GM19025 (cell line): ENCODE data around the gene ZNF502.

Experiments
- ATAC-seq: cut with Tn5 transposase; IDR thresholded peaks from one replicate; pipeline ENCODE4 v1.9.1; 2021; ENCODE audit warnings: mild to moderate bottlenecking, low read depth, moderate library complexity; ENCODE audit not compliant: unreplicated experiment

Gene ZNF502

DNA sequence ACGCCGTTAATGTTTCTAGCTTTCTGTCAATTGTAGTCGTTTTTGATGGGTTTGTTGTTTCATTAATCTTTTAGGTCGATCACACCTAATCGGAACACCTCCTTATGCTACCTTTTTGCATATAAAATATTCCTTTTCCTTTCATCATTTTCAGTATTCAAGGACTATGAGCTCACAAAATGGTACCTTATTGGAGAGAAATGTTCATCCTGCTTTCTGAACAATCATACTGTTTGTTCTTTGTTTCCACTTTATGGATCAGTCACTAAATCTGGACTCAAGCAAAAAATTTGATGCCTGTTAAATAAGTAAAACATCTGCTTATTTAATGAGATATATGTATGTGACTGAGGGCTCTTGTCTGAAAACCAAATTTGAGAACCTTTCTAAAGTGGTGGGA lies 50.2 kb downstream of the ZNF502 start:
- no peak for ATAC-seq

DNA sequence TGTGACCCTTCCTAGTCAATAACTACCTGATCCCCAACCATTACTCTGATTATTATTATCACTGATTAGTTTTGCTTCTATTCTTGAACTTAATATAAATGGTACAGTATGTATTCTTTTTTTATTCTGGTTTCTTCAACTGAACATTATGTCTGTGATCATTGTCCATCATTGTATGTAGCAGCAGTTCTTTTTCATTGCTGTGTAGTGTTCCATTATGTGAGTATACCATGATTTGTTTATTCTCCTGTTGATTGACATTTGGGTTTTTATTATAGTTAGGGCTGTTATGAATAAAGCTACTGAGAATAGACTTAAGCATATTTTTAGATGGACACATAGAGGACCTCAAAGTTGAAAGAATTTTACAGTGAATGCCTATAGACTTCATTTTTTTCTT lies 51.8 kb downstream of the ZNF502 start:
- no peak for ATAC-seq

DNA sequence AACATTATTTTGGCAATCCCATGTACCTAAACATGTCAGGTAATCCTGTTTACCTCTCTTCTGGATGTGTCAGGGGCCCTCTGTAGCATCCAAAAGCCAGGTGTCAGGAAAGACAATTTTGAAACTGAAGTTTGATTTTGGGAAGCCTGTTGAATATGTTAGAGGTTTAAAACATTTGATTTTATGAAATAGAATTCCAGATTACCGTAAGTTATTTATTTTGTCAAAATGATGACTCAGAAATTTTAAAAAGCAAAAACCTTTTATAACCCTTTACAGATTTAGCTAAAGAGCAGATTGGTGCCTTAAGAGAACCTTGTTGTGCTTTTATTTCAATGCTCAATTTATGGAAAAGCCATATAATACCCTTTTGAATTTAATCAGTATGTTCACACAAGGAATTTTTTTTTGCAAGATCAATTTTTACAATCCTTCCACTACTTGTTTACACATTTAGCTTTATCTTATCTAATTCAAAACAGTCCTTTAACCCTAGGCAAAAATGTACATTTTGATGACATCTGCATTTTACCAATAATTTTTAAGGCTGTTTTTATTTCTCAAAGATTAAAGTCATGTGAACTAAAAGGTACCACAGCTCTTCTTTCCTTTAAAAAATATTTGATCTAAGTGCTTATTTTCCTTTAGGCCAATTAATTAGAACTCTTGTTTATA lies 59.1 kb downstream of the ZNF502 start:
- ATAC-seq: no peak

DNA sequence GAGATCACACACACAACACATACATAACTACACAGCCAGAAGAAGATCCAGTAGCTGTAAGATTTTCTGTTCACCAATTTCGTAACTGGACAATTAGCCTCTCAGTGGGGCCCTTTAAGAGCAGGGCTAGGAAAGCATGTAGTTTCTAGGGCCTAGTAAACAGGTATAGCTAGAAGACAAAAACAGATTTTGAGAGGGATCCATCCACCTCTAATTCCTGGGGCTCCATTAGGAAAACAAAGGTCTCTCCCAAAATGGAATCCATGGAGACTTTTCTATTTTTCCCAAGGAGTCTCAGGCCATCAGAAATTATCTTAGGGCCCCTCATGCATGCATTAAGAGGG lies 59.6 kb downstream of the ZNF502 start:
- ATAC-seq: no peak
